ENCODE data around the gene LRMDA. TPM values are rescaled to one million over a fixed set of nuclear protein-coding genes. Genes with fewer than 3 reads are reported as not detected.

LRMDA gene
- total RNA-seq, 4 donors from 2014 or later = 1.4 to 23.1 (median 3.6) TPM

DNA sequence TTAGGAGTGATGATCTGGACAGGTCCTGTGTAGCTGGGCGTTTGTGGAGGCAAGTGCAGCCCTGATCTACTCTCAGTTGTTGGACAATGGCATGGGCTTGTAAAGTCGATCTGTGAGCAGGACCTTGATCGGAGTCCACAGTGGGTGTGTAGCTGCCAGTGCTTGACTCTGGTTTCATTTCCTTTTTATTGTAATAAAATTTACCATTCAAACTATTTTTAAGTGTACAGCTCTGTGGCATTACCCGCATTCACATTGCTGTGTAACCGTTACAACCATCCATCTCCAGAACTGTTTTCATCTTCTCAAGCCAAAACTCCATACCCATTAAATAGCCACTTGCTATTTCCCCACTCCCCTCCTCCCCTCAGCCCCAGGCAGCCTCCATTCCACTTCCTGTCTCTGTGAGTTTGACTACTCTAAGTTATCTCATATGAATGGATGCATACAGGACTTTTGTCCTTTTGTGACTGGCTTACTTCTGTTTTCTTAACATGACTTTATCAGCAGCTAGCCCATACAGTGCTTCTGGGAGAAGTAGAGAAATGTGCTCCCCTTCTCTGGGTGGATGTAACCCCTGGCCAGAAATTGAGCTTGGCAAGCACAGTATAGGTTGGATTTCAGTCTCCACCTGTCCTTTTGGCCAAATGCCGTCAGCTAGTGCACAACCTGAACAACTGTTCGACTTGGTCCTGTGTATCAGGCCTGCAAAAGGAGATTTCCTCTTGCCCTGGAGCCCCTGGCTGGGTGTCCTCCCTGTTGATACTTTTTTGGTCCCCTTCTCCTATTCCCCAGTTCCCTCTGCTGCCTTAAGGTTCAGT lies 180.0 kb downstream of the LRMDA start:
- Histone ChIP-seq H3K27me3 (no peaks in the 10 kb centered on the region), H3K4me3 (peak overlapping the region in 1 of 4 donors; percentile 13), H3K4me1 (peaks cover 0 to 29% (median 0%) of the 10 kb centered on the region in 4 donors), H3K27ac (peak overlapping the region in 2 of 4 donors; percentile 36 to 50), H3K36me3 (no peaks in the 10 kb centered on the region), H3K9me3 (no peaks in the 10 kb centered on the region)
- peak in 2 of 3 donors; percentile 53 to 66 for DNase-seq
- TF ChIP-seq, protein P1, sequence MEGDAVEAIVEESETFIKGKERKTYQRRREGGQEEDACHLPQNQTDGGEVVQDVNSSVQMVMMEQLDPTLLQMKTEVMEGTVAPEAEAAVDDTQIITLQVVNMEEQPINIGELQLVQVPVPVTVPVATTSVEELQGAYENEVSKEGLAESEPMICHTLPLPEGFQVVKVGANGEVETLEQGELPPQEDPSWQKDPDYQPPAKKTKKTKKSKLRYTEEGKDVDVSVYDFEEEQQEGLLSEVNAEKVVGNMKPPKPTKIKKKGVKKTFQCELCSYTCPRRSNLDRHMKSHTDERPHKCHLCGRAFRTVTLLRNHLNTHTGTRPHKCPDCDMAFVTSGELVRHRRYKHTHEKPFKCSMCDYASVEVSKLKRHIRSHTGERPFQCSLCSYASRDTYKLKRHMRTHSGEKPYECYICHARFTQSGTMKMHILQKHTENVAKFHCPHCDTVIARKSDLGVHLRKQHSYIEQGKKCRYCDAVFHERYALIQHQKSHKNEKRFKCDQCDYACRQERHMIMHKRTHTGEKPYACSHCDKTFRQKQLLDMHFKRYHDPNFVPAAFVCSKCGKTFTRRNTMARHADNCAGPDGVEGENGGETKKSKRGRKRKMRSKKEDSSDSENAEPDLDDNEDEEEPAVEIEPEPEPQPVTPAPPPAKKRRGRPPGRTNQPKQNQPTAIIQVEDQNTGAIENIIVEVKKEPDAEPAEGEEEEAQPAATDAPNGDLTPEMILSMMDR (IDR thresholded peaks at IDR 0.05) = no peak
- TF ChIP-seq POLR2A (IDR thresholded peaks at IDR 0.05) = no peak

DNA sequence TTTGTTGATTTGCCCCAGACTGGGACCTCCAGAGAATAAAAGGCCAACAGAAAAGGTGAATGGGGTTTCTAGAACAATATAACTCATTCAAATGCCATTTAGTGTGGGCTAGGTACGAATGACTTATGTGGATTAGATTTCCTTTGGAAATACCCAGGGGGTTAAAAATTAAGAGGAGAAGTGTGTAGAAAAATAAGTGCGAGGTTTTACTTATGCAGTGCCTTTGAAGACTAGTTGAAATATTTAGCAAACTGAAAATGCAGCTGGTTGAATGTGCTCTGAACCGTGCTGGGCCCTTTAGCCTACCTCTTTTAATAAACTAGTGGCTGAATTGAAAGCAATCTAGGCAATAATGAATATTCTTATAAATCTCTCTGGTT lies 180.6 kb downstream of the LRMDA start:
- H3K27me3 ChIP-seq = no peaks in the 10 kb centered on the region
- no peaks in the 10 kb centered on the region for H3K9me3 ChIP-seq
- DNase-seq = no peak
- H3K4me3 ChIP-seq = no peak overlapping the region
- no peaks in the 10 kb centered on the region for H3K36me3 ChIP-seq
- H3K27ac ChIP-seq = peak overlapping the region in 2 of 4 donors; percentile 36 to 50
- H3K4me1 ChIP-seq = peaks cover 0 to 29% (median 0%) of the 10 kb centered on the region in 4 donors
- TF ChIP-seq POLR2A (IDR thresholded peaks at IDR 0.05) = no peak
- TF ChIP-seq, protein P1 (IDR thresholded peaks at IDR 0.05) = no peak

DNA sequence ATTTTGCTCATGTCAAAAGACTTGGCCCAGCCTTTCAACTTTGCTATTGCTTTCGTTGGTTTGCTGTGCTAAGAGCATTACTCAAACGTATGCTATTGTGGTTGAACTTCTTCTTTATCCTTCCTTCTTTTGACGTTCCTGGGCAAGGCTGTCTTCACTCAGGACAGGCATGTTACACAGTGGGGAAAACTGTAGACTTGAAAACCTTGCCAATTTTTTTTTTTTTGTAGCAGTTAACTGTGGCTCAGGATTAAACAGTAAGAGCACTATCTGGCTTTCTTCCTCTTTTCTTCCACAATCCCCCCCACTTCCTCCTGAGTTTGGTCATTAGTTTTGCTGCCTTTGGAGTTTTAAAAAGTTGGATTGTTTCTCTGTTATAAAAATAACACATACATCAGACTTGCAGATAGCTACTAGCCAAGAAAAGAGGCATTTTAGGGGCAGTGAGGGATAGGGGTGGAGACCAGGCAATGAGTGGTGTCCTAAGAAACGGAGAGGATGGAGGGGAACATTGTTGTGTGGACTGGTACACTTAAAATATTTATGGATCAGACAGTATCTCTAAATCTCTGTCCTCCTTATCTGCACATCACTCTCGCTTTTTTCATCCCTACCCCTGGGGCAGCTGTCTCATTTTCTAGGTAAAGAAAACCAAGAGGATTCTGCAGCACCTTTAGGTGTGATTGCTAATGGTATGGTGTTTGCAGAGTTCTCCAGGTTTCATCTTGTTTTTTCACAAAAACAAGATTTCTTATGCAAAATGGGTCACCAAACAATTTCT lies 181.7 kb downstream of the LRMDA start:
- no peak overlapping the region for H3K4me3 ChIP-seq
- no peaks in the 10 kb centered on the region for H3K9me3 ChIP-seq
- no peaks in the 10 kb centered on the region for H3K36me3 ChIP-seq
- DNase-seq = no peak
- peaks cover 0 to 29% (median 0%) of the 10 kb centered on the region in 4 donors for H3K4me1 ChIP-seq
- H3K27ac ChIP-seq = no peak overlapping the region
- no peaks in the 10 kb centered on the region for H3K27me3 ChIP-seq
- TF ChIP-seq POLR2A (IDR thresholded peaks at IDR 0.05) = no peak
- TF ChIP-seq, protein P1 (IDR thresholded peaks at IDR 0.05) = no peak

DNA sequence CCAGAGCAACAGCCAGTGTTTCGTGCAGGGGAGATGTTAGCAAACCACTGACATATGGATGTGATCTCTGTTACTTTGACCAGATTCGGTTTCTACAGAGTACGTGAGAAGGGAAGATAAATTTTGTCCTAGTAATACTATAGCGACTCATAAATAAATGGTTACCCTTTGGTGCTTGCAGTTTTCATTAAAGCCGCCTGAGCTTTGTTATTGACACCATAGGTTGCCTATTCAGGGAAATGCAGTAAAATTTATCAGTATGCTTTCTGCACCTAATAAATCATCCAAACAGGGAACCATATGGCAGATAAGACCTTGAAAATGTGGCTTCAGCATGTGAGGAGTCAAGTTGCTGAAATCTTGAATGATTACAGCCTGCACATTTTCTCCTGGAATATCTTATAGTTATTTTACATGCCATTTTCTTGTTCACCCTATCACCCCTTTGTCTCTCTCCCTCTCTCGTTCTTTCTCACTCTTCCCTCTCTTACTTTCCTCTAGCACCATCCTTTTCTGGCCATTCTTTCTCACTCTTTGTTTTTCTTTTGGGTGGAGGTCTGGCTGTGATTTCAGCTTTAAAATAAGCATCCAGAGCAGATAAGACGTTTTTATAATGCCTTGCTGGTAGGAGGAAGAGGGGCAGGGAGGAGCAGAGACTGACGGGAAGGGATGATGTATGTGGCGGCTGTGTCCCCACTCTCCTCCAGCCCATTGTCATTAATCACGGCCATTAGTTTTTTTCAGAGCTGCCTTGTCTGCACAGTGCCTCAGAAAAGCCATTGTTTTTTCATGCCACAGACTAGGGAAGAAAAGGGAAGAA lies 182.5 kb downstream of the LRMDA start:
- H3K4me1 ChIP-seq = peaks cover 0 to 29% (median 0%) of the 10 kb centered on the region in 4 donors
- TF ChIP-seq, protein P1 (IDR thresholded peaks at IDR 0.05) = no peak
- no peak for TF ChIP-seq POLR2A (IDR thresholded peaks at IDR 0.05)
- H3K27ac ChIP-seq = no peak overlapping the region
- H3K36me3 ChIP-seq = no peaks in the 10 kb centered on the region
- no peaks in the 10 kb centered on the region for H3K27me3 ChIP-seq
- no peak for DNase-seq
- no peak overlapping the region for H3K4me3 ChIP-seq
- no peaks in the 10 kb centered on the region for H3K9me3 ChIP-seq

DNA sequence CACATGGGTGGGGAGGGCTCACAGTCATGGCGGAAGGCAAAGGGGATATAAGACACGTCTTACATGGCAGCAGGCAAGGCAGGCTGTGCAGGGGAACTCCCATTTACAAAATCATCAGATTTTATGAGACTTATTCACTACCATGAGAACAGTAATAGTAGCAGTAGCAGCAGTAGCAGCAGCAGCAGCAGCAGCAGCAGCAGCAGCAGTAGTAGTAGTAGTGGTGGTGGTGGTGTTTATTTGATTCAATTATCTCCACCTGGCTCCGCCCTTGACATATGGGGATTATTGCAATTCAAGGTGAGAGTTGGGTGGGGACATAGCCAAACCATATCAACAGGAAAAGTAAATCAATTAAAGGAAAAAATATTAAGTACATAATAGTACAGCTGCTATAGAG lies 184.7 kb downstream of the LRMDA start:
- TF ChIP-seq, protein P1 (IDR thresholded peaks at IDR 0.05) = no peak
- no peaks in the 10 kb centered on the region for H3K36me3 ChIP-seq
- no peak overlapping the region for H3K4me3 ChIP-seq
- DNase-seq = no peak
- H3K27ac ChIP-seq = no peak overlapping the region
- peaks cover 0 to 24% (median 0%) of the 10 kb centered on the region in 4 donors for H3K4me1 ChIP-seq
- H3K27me3 ChIP-seq = no peaks in the 10 kb centered on the region
- no peaks in the 10 kb centered on the region for H3K9me3 ChIP-seq
